ENCODE measurements around the gene SPAG9.

The SPAG9 gene

DNA sequence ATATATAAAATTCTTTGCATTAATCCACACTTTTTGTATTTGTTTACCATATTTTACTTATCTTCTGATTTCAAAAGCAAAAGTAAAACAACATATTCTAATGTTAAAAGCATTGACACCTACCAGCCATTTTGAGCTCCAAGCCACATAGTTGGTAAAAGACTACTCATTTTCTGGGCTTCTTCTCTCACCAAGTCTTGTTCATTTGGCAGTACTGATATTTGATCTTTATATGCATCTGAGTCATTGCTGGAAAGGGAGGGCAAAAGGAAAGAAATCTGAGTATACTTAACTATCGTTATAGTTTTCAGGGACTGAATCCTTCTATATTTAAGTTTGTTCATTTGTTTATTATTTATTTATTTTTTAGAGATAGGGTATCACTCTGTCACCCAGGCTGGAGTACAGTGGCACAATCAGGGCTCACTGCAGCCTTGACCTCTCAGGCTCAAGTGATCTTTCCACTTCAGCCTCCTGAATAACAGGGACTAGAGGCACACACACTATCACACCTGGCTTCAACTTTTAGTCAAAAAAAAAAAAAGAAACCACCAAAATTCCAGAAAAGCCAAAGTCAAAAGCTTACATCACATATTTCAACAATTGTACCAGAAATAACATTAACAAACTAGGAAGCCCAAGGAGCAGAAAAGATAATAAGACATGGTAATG is 133.5 kb downstream of the SPAG9 start:
- no peak for DNase-seq

DNA sequence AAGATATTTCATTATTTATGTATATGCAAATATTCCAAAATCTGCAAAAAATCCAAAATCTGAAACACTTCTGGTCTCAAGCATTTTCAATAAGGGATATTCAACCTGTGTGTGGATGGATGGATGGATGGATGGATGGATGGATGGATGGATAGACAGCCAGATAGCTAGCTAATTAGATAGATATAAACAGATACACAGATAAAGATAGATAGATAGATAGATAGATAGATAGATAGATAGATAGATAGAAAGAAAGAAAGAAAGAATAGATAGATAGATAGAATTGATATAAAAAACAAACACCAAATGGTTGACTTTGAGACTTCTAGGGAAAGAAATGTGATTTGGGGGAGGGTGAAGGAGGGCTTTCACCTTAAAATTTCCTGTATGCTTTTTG is 139.4 kb downstream of the SPAG9 start:
- DNase-seq: no peak

DNA sequence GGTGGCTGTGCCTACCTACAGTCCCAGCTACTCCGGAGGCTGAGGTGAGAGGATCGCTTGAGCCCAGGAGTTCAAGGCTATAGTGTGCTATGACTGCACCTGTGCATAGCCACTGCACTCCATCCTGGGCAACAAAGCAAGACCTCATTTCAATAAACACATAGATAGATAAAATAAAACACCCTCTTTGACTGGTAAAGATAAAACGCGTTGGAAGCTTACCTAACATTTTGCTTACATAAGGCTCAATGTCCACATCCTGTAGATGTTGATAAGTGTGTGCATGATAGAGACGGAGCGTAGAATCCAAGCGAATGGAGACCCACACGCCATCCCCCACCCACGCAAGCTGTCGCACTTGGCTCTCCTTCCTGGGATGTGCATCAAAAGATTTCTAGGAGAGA is 141.1 kb downstream of the SPAG9 start:
- DNase-seq: no peak

DNA sequence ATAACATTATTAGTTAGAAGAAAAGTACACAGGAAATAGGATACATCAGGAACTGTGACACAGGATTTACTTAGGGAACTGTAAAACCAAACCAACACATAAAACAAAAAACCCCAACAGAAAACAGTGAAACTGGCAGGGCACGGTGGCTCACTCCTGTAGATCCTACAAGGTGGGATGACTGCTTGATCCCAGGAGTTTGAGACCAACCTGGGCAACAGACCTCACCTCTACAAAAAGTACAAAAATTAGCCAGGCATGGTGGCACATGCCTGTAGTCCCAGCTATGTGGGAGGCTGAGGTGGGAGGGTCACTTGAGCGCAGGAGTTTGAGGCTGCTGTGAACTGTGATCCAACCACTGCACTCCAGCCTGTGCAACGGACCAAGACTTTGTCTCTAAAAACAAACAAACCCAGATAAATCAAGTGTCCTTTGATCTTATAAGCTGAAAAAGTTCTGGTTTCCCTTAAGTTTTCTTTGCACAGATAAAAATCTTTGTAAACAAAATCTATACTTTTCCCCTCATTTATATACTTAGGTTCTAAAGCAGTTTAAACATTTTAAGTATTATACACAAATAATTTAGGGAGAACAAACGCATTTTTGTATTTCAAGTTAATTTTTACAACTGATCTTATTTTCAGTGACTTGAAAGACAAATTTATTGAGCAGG is 143.0 kb downstream of the SPAG9 start:
- no peak for DNase-seq

DNA sequence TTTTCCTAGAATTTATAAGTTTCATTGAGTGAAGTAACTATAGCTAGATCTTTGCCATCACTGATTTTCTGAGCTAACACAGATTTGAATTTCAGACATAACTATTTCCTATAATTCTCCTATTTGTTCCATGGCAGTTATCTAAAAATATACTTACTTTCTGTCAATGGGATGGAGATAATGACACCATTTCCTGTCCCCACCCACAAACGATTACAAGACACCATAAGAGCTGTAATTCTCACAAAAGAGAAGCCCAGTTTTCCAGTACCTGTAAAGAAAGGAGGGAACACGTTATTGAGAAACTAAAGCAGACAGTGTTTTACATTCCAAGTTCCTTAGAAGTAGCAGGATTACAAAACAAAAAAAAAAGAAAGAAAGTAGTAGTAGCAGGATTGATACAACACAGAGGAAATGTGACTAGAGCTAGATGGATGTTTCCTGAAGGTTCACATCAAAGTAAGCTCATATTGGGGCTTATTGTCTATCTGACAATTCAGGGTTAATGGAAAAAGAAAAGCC is 143.7 kb downstream of the SPAG9 start:
- DNase-seq: no peak

DNA sequence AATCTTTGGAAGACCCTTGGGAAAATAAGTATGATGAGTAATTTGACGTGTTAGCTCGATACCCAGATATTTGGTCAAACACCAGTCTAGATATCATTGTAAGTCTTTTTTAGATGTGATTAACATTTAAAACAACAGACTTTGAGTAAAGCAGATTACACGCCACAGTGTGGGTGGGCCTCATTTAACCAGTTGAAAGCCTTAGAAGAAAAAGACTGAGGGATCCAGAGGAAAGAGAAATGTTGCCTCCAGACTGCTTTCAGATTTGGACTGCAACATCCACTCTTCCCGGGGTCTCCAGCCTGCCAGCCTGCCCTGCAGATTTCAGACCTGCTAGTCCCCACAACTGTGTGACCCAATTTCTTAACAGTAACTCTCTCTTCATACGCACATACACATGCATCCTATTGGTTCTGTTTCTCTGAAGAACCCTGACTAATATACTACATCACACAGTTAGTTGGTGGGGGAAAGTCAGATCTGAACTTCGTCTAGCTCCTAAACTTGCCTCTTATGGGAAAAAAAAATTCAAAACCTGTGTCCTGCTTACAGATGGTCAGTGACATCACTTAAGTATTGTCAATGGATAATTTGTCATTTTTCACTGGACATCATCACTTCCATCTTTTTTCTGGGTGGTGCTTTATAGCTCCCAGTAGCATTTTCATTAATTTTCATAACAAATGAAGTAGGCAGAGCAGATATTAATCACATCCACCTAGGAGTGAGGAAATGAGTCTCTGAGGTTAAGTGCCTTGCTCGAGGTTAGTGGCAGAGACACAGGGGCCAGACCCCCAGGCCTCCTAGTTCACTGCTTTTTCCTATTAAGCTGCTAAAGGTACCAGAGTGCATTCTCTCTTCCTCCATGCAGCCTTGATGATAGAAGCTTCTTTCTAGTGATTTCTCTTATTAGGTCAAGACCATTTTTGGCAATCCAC is 146.8 kb downstream of the SPAG9 start:
- no peak for DNase-seq

DNA sequence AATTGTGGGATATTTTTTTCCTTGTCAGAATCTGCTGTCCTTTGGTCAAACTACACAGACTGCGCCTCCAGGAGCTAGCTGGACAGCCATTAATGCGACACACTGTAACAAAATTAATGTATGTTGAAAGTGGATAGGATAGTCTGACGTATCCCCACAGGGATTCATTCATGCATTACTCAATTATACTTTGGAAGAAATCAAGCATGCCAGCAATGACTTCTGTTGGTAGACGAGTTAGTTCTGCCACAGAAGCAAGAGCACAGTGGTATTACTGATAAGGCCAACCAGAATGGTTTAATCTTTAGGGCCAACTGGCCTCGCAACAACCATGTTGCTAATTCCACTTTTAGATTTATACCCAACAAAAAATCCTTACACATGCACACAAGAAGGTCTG is 148.1 kb downstream of the SPAG9 start:
- DNase-seq: no peak

DNA sequence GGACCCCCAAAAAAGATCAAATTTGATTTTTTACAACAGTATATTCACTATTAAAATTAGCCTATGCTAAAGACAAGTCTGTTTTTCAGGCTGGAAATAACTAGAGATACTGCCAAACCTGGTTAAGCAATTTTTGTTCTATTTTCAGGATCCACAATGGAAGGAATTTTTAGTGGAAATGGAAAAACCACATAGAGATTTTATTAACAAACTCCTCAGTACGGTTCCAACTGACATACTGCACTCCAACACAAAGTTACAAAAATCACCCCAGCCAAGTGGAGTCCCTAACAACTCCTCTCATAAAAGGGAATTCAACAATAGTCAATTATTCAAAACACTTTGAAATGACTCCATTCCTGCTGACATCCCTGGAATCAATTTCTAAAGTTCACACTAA is 152.9 kb downstream of the SPAG9 start:
- no peak for DNase-seq

DNA sequence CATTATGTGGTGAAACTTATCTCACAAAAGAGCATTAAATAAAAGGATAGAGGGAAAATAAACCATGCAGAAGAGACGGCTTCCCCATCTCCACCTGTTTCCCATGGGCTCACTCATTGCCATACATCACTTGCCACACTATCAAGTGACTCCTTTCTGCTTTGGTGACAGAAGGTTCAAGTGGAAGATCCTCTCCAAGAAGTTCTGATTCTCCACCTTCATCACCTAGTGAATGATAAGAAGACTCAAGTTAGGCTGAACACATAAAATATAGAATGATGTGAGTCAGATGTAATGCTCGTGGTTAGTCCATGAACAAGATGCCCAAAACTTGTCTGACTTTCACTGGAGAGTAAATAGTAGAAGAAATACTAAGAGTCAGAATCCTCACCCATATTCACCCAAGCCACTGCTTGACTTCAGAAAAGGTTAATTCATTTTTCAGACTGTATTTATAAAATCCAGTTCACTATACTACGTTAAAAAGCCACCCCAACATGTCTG is 154.5 kb downstream of the SPAG9 start:
- no peak for DNase-seq

DNA sequence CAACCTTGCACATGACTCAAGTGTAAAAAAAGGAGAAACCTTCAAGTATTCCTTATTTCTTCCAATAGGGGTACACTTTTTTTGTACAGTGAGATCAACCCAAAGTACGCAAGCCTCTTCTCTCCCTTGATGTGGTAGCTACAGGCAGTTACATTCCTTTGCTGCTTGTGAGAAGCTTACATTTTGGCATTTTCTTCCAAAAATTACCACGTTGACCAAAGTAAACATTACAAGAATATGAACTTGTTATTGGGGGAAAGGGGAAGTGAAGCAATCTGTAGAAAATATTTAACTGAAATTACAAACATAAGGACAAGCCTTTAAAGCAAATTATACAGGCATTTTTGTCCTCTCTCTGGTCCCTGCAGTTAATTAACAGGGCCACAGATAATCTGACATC is 157.5 kb downstream of the SPAG9 start:
- no peak for DNase-seq

DNA sequence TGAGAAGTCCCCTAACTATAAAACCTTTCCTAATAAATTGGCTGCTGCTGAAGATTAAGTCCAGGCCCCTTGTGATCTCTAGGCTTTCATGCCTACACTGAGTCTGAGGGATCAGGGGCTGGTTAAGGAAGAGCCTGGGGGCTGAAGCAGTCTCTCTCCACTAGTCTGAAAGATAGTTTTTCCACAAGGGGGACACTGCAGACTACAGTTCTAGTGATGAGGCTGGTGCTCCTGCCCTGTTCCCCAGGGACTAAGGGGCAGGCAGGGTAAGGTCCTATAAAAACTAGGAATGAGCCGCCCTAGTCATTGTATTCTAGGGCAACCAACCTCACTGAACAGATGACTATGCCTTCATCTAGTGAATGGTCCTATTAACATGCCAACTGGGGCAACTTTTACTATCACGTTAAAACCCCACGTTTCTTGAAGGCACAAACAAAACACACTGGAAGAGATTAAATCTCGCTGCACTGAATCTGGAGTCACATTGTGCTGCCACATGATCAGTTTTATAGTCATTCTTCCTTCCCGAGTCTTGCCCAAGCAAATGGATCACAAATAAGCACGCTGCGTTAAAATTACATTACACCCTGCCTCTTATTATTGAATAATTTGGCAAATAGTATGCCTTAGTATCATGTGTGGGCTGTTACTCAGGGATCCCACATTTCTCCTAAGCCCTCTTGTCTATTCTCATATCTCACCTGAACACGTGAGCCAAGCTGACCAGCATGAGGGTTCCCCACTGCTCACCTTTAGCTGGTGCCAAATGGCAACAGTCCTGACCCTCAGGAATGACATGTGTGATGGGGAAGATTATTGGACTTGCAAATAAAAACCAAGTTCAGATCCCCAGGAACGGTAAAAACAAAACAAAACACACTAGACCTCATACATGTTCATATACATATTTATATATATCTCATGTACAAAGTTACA is 159.1 kb downstream of the SPAG9 start:
- DNase-seq: no peak

DNA sequence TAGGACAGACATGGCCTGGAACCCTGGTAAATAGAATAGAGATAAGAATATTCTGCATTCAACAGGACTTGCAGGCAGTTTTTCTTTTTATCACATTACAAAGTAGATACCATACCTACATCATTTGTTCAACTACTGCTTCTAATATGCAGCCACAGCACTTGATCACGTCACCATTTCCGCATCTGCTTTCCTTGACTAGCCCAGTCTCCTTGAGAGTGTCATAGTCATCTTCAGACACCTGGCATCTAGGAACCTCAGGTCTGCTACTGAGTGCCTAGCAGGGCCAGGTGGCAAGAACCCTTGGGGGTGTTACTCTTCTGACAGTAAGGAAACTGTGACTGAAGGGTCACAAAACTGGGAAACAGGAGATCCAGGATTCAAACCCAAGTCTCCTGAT is 161.3 kb downstream of the SPAG9 start:
- no peak for DNase-seq

DNA sequence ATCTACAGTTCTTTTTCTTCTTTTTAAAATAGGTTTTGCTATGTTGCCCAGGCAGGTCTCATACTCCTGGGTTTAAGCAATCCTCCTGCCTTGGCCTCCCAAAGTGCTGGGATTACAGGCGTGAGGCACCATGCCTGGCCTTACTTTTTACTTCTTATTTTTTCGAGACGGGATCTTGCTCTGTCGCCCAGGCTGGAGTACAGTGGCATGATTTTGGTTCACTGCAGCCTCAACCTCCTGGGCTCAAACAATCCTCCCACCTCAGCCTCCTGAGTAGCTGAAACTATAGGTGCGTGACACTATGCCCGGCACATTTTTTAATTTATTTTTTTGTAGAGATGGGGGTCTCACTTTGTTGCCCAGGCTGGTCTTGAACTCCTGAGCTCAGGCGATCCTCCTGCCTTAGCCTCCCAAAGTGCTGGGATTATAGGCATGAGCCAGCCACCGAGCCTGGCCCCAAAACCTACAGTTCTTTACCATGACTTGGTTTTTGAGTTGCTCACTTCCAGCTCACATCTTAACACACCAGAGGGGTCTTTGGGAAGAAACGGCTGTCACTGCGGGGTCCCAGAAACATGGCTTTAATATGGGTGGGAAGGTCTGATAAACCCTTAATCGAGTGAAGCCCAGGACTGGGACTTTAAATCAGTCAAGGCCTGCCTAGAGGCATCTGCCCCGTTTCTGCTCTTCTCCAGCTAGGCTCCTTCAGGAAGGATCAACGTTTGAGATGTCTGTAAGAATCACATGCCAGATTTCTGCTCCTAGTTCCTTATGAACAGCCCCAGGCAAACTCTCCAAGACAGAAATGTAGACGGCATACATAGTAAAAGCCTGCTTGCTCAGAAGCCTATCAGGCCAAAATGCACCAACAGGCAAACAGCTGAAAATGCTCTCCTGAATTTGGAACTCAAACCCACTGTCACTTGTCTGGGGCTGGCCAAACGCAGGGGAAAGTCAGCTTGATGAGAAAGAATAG is 162.8 kb downstream of the SPAG9 start:
- DNase-seq: no peak

DNA sequence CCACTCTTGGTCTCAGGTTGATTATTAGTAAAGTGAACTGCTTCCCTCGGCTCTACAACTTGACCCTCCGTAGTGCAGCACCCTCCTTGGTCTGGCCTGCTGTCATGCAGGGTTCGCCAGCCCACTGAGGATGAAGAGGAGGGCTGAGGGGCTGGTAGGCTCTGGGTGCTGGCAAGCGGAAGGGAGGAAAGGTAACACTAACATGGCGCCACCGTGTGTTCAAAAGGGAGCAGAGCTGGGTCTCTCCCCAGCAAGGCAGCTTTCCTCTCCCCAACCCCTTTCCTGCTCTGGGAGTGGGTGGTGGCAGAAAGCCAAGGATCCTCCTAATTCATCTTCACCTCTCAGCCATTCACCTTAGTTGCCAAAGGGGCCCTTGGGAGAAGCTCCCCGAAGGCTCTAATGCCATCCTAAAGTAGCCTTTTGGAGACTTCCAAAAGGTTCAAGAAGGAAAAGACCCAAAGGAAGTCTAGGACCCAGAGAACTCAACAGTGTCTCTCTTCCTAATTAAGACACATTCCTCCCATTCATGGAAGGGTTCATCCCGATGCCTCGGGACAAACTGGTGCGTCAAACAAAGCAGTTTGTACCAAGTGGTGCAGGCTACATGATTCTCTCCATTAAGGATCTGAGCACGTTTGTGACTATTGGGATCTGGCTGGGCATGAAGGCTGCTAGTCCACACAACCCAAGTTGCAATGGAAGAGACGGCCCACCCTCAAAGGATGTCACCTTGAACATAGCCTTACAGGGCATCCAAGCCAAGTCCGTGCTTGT is 163.7 kb downstream of the SPAG9 start:
- peak; percentile 77 for DNase-seq

DNA sequence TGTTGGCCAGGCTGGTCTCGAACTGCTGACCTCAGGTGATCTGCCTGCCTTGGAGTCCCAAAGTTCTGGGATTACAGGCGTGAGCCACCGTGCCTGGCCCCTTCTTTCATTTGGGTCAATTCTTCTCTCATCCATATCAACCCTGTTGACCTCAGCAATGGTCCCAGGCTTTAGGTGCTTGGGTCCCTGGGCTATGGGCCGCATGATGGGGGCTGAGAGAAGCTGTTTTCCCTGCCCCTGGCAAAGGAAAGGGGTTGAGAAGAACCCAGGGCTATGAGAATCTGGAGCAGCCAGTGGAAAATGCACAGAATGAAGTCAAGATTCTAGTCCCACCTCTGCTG is 164.3 kb downstream of the SPAG9 start:
- no peak for DNase-seq

DNA sequence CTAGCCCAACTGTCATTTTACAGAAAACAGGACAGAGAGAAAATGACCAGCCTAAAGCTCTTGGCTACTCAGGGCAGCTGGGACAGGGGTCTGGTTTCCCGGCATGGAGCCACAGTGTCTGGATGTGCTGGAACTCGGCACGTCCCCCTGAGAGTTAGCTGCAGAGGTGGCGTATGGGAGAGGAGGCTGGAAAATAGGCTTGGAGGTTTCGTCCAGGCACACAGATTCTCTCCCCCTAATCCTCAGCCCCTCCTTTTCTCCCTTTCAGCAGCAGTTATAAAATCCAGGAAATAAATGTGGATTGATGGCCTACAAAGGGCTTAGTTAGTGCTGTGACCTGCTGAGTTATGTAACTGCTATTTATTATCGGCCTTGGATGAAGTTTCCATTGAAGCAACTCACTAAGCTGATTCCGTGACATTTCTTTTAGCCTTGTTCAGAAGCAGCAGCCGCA is 165.0 kb downstream of the SPAG9 start:
- DNase-seq: no peak

DNA sequence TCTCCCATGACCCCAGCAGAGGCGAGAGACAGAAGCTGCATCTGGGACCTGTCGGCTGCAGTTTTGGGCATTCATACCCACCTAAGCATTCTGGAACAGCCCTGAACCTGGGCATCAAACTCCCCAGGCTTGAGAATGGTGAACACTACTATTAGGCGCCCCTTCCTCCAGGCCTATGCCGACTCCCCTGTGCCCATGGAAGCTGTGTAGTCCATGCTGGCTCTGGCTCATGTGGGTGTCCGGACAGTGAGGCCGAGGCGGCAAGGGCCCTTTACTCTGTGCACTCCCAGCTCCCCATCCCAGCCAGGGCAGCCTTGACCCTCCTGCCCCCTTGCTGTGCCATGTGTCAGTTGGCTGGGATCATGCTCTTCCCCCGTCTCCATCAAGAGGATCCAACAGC is 165.5 kb downstream of the SPAG9 start:
- DNase-seq: no peak

DNA sequence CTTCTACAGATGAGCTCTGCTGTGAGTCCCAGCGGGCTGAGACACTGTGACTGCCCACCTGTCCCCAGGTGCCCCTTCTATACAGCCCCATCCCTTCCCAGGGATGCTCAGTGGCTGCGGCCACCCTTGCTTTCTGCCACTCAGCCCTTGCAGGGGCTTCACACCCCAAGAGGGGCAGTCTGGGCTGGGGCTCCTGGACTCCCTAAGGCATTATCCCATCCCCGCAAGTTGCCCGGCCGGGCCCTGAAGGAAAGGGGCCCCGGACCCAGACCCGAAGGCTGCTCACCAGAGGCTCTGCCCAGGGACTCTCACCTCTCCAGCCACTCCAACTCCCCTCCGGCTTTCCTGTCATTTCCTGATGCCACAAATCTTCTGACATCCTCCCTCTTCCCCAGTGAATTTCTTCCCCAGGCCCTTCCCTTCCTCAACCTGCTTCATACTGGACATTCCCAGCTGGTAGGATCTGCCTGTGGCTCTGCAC is 166.0 kb downstream of the SPAG9 start:
- no peak for DNase-seq

DNA sequence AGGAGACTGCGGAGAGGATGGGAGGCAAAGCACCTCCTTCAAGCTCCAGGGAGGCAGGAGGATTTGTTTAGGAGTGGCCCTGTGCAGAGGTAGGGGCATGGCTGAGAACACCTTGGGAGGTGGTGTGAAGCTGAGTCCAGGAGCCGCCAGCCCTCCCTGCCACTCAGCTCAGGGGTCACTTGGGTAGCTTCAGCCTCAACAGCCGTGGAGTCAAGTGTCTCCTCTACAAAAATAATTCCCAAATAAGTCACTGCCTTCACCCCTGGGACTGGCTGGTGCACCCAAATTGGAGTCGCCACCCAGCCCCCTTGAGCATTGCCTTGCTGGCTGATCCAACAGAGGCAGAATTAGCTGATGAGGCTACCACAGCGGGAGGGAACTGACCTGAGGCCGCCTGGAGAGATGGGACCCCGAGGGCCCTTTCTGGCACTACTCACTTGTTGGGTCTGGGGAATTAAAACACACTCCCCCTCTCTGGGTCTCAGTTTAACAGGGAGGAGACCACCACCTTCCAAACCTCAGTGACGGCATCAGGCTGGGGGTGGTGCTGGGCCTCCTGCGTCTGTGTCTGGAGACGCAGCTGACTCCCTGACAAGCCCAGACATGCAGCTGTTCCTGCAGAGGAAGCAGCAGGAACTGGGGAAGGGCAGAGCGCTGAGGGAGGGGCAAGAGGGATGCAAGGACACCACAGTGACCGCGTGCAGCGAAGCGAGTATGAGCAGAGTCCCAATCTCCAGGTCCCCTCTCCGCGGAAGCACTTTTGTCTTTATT is 166.7 kb downstream of the SPAG9 start:
- DNase-seq: peak; percentile 34
